Measurements from ENCODE around the gene ATP6V1G1. TPM values are rescaled to one million over a fixed set of nuclear protein-coding genes. Genes with fewer than 3 reads are reported as not detected.

Gene ATP6V1G1
- total RNA-seq, 4 donors from 2014 or later, result 90.9 to 310 (median 130) TPM

- intact Hi-C loops (cut with DNase I; ENCODE audit: low total_unique reads), result no loop called here
- Histone ChIP-seq H3K27ac (no peak overlapping the region), H3K27me3 (no peaks in the 10 kb centered on the region), H3K9me3 (no peaks in the 10 kb centered on the region), H3K4me3 (no peak overlapping the region), H3K4me1 (no peaks in the 10 kb centered on the region), H3K36me3 (no peaks in the 10 kb centered on the region)
- DNase-seq, result no peak
- TF ChIP-seq POLR2A (IDR thresholded peaks at IDR 0.05) (no peak), CTCF (IDR thresholded peaks at IDR 0.05) (no peak)
Observed at GRCh38 chr9:114602620-114603019, 15.1 kb downstream of the ATP6V1G1 start.

GRCh38 chr9:114603248-114603647, 15.7 kb downstream of the ATP6V1G1 start:
- DNase-seq, result no peak
- H3K4me3 ChIP-seq, result no peak overlapping the region

GRCh38 chr9:114604989-114605388, 17.4 kb downstream of the ATP6V1G1 start:
- Histone ChIP-seq H3K27me3 (no peaks in the 10 kb centered on the region), H3K4me1 (no peaks in the 10 kb centered on the region), H3K27ac (no peak overlapping the region), H3K9me3 (no peaks in the 10 kb centered on the region), H3K4me3 (no peak overlapping the region), H3K36me3 (no peaks in the 10 kb centered on the region)
- intact Hi-C loops (cut with DNase I; ENCODE audit: low total_unique reads), result no loop called here
- DNase-seq, result no peak
- TF ChIP-seq POLR2A (IDR thresholded peaks at IDR 0.05) (no peak), CTCF (IDR thresholded peaks at IDR 0.05) (no peak)

More at GRCh38 chr9:114603248-114603647, 15.7 kb downstream of the ATP6V1G1 start:
- H3K9me3 ChIP-seq, result no peaks in the 10 kb centered on the region
- H3K4me1 ChIP-seq, result no peaks in the 10 kb centered on the region
- intact Hi-C loops (cut with DNase I; ENCODE audit: low total_unique reads), result no loop called here
- TF ChIP-seq POLR2A (IDR thresholded peaks at IDR 0.05) (no peak), CTCF (IDR thresholded peaks at IDR 0.05) (no peak)
- no peaks in the 10 kb centered on the region for H3K36me3 ChIP-seq
- H3K27me3 ChIP-seq, result no peaks in the 10 kb centered on the region
- H3K27ac ChIP-seq, result no peak overlapping the region

GRCh38 chr9:114606068-114606467, 18.5 kb downstream of the ATP6V1G1 start:
- H3K9me3 ChIP-seq, result no peaks in the 10 kb centered on the region
- TF ChIP-seq CTCF (IDR thresholded peaks at IDR 0.05), result no peak
- no peak for TF ChIP-seq POLR2A (IDR thresholded peaks at IDR 0.05)
- DNase-seq, result no peak
- H3K27me3 ChIP-seq, result no peaks in the 10 kb centered on the region
- H3K4me1 ChIP-seq, result no peaks in the 10 kb centered on the region
- H3K4me3 ChIP-seq, result no peak overlapping the region
- intact Hi-C loops (cut with DNase I; ENCODE audit: low total_unique reads), result no loop called here
- no peaks in the 10 kb centered on the region for H3K36me3 ChIP-seq
- no peak overlapping the region for H3K27ac ChIP-seq

GRCh38 chr9:114606597-114607207, 19.1 kb downstream of the ATP6V1G1 start:
- no peaks in the 10 kb centered on the region for H3K27me3 ChIP-seq
- H3K9me3 ChIP-seq, result no peaks in the 10 kb centered on the region
- intact Hi-C loops (cut with DNase I; ENCODE audit: low total_unique reads), result no loop called here
- TF ChIP-seq POLR2A (IDR thresholded peaks at IDR 0.05) (no peak), CTCF (IDR thresholded peaks at IDR 0.05) (no peak)
- no peak for DNase-seq
- no peak overlapping the region for H3K27ac ChIP-seq
- no peak overlapping the region for H3K4me3 ChIP-seq
- no peaks in the 10 kb centered on the region for H3K4me1 ChIP-seq
- H3K36me3 ChIP-seq, result no peaks in the 10 kb centered on the region

Measured in uterus (tissue), 4 donors.